Upper lobe of left lung (tissue), 4 donors: ENCODE results near the gene ARHGEF4.

Experiments used
- EP300 ChIP-seq, 4 donors: sonication (generic); formaldehyde crosslinking; IDR thresholded peaks; one replicate each; pipeline ENCODE4 v1.5.1; 2017; ENCODE audit warnings: antibody characterized with exemption in 4 of 4, control low read depth in 2 of 4
- POLR2A ChIP-seq, 4 donors: fragments of 450-650 bp; IDR thresholded peaks; one replicate each; pipeline ENCODE4 v1.5.1; 2016 to 2017; ENCODE audit warnings: antibody characterized with exemption in 4 of 4, mild to moderate bottlenecking in 2 of 4
- TF ChIP-seq, protein P1 (sequence below), 6 experiments: fragments of 450-650 bp in 4 of 6; fragments of 200-600 bp in 2 of 6; sonication (generic) in 2 of 6; IDR thresholded peaks; one replicate each; pipeline ENCODE4 v1.5.1; 2016 to 2019; ENCODE audit warnings: antibody characterized with exemption in 6 of 6

DNA sequence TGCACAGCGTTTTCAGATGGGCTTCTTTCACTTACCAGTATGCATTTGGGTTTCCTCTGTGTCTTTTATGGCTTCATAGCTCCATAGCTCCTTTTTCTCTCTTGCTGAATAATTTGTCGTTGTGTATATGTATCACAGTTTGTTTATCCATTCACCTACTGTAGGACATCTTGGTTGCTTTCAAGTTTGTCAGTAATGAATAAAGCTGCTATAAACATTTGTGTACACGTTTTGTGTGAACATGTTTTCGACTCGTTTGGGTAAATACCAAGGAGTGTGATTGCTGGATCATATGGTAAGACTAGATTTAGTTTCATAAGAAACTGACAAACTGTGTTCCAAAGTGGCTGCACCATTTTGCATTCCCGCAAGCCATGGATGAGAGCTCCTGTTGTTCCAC, 161.8 kb downstream of the ARHGEF4 start:
- TF ChIP-seq, protein P1, sequence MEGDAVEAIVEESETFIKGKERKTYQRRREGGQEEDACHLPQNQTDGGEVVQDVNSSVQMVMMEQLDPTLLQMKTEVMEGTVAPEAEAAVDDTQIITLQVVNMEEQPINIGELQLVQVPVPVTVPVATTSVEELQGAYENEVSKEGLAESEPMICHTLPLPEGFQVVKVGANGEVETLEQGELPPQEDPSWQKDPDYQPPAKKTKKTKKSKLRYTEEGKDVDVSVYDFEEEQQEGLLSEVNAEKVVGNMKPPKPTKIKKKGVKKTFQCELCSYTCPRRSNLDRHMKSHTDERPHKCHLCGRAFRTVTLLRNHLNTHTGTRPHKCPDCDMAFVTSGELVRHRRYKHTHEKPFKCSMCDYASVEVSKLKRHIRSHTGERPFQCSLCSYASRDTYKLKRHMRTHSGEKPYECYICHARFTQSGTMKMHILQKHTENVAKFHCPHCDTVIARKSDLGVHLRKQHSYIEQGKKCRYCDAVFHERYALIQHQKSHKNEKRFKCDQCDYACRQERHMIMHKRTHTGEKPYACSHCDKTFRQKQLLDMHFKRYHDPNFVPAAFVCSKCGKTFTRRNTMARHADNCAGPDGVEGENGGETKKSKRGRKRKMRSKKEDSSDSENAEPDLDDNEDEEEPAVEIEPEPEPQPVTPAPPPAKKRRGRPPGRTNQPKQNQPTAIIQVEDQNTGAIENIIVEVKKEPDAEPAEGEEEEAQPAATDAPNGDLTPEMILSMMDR (IDR thresholded peaks at IDR 0.05) = no peak
- no peak for TF ChIP-seq EP300 (IDR thresholded peaks at IDR 0.05)
- TF ChIP-seq POLR2A (IDR thresholded peaks at IDR 0.05) = no peak
